ENCODE data around the gene DHRS3.
"Not testable (repeated sequence)": the region's sequence is repeated elsewhere in the genome, so short reads cannot be mapped to it uniquely, and the experiment has no call there.

DHRS3 gene

DNA sequence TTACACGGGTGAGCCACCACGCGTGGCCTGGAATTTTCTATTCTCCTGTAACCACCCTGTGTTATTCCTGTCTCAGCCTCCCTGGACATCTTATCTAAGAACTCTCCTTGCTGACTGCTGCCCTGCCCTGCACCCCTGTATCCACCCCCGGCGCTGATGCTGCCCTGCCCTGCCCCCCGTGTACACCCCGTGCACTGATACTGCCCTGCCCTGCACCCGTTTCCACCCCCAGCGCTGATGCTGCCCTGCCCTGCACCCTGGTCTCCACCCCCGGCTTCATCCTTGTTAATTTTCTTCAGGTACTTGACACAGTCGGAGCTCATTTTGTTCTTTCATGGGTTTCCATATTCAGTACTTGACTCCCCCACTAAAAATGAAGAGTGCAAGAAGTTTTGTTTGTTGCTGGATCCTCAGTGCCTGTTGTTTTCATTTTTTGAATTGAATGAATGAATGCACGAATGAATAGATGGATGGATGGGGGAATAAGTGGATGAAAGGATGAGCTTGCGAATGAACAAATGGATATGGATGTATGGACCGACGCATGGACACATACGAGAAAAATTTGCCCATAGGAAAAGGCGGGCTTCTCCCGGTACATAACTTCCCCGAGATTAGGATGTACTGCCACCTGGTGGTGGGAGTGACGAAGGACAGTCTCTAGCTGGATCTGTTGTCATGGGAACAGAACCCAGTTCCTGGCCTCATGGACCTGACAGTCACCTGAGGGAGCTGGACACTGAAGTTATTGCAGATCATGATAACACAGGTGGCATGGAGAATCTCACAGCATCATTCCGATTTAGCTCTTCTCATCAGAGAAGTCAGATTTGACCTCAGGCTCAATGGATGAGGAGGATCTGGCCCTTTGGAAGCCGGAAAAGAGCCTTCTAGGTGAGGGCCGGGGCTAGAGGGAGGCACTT, 40.8 kb upstream of the DHRS3 start:
- peak; percentile 80 for DNase-seq (ENCODE audit: low read depth)
- no peak overlapping the region for H3K4me3 ChIP-seq (ENCODE audit: control insufficient read depth, low read depth, low read length)
- TF ChIP-seq, protein P1, sequence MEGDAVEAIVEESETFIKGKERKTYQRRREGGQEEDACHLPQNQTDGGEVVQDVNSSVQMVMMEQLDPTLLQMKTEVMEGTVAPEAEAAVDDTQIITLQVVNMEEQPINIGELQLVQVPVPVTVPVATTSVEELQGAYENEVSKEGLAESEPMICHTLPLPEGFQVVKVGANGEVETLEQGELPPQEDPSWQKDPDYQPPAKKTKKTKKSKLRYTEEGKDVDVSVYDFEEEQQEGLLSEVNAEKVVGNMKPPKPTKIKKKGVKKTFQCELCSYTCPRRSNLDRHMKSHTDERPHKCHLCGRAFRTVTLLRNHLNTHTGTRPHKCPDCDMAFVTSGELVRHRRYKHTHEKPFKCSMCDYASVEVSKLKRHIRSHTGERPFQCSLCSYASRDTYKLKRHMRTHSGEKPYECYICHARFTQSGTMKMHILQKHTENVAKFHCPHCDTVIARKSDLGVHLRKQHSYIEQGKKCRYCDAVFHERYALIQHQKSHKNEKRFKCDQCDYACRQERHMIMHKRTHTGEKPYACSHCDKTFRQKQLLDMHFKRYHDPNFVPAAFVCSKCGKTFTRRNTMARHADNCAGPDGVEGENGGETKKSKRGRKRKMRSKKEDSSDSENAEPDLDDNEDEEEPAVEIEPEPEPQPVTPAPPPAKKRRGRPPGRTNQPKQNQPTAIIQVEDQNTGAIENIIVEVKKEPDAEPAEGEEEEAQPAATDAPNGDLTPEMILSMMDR (conservative IDR thresholded peaks at IDR 0.05; ENCODE audit: control insufficient read depth, insufficient read depth, low read depth, low read length), result peak; percentile 98

GRCh38 chr1:12657885-12658512, 40.0 kb upstream of the DHRS3 start:
- DNase-seq (ENCODE audit: low read depth); H3K4me3 ChIP-seq (ENCODE audit: control insufficient read depth, low read depth, low read length): not testable (repeated sequence)

GRCh38 chr1:12657060-12657884, 39.3 kb upstream of the DHRS3 start:
- TF ChIP-seq, protein P1 (conservative IDR thresholded peaks at IDR 0.05; ENCODE audit: control insufficient read depth, insufficient read depth, low read depth, low read length), result no peak
- H3K4me3 ChIP-seq (ENCODE audit: control insufficient read depth, low read depth, low read length), result no peak overlapping the region
- DNase-seq (ENCODE audit: low read depth), result no peak

DNA sequence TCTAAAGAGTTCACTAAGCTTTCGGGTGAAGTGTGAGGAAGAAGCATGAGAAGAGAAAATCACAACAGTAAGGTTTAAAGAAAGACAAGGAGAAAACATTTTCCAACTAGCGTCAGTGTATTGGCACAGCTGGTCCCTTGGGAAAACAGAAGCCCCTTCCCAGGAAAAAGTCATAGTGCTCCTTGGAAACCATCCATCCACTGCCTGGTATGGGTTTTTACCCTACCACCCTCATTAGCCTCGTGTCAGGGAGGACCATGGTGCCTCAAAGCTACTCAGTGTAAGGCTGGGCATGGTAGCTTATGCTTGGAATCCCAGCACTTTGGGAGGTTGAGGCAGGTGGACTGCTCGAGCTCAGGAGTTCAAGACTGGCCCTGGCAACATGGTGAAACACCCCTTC, 38.6 kb upstream of the DHRS3 start:
- no peak overlapping the region for H3K4me3 ChIP-seq (ENCODE audit: control insufficient read depth, low read depth, low read length)
- TF ChIP-seq, protein P1 (conservative IDR thresholded peaks at IDR 0.05; ENCODE audit: control insufficient read depth, insufficient read depth, low read depth, low read length), result no peak
- no peak for DNase-seq (ENCODE audit: low read depth)

DNA sequence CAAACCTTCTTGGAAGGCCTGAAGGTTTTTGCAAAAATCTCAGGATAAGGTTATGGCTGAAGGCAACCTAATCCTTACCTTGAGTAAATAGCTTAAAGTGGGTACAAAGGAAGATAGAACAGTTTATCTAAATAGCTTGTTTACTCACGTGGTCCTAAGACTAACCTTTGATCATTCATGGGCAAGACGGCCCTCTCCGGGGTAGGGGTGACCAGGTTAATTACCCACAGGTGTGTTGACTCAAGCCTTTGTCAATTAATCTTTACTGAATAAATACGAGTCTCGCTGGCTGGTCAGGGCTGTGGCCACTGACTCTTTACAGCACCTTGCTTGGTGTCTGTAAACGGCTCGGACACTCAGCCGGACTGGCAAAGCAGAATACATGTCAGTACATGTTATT, 36.6 kb upstream of the DHRS3 start:
- no peak overlapping the region for H3K4me3 ChIP-seq (ENCODE audit: control insufficient read depth, low read depth, low read length)
- no peak for DNase-seq (ENCODE audit: low read depth)
- TF ChIP-seq, protein P1 (conservative IDR thresholded peaks at IDR 0.05; ENCODE audit: control insufficient read depth, insufficient read depth, low read depth, low read length), result no peak

- DNase-seq (ENCODE audit: low read depth), result no peak
- TF ChIP-seq, protein P1 (conservative IDR thresholded peaks at IDR 0.05; ENCODE audit: control insufficient read depth, insufficient read depth, low read depth, low read length), result no peak
- H3K4me3 ChIP-seq (ENCODE audit: control insufficient read depth, low read depth, low read length), result no peak overlapping the region
Measured at GRCh38 chr1:12654004-12654567, 36.1 kb upstream of the DHRS3 start.

All from fibroblast of mammary gland (primary cell).